ENCODE results near the gene OLIG1. TPM values are rescaled to one million over a fixed set of nuclear protein-coding genes. Genes with fewer than 3 reads are reported as not detected.

The OLIG1 gene
- total and polyA plus RNA-seq, 2 of the 8 experiments (the other 6 are each of a cell fraction or from before 2014, with no cell fraction given): 0.65 to 1.2 TPM

GRCh38 chr21:33058527-33058926 lies 11.4 kb upstream of the OLIG1 start:
- H3K23me2 ChIP-seq (ENCODE audit: low read depth, low read length): no peaks in the 10 kb centered on the region
- H2AFZ ChIP-seq (ENCODE audit: low read length): no peak overlapping the region
- H3K23ac ChIP-seq (ENCODE audit: insufficient read length): no peak overlapping the region
- ChIA-PET POLR2A (ENCODE audit: partially characterized antibody) (interaction anchor here (1.4 kb wide), 1 partner anchor 14 kb away, joined by 3 read pairs; no protein-coding TSS in a partner anchor), CTCF (ENCODE audit: partially characterized antibody) (interaction anchor here (0.5 kb wide), 1 partner anchor 310 kb away, joined by 3 read pairs; no protein-coding TSS in a partner anchor)
- H2BK15ac ChIP-seq (ENCODE audit: low read length): no peak overlapping the region
- no peak overlapping the region for H4K8ac ChIP-seq (ENCODE audit: extremely low read depth, insufficient read depth, low read length)
- H4K5ac ChIP-seq (ENCODE audit: insufficient read length, low read depth, low read length): no peak overlapping the region
- peaks cover 0 to 12% (median 4%) of the 10 kb centered on the region in 4 experiments; a peak in 4 of 7 replicates for H3K27me3 ChIP-seq (replicated peaks in 1 of 4; ENCODE audit: control insufficient read depth in 3 of 4, extremely low read depth in 1 of 4, insufficient read depth in 3 of 4, low read length in 3 of 4)
- H2AK5ac ChIP-seq (ENCODE audit: low read depth, low read length): no peak overlapping the region
- no peak overlapping the region for H3K18ac ChIP-seq (ENCODE audit: extremely low read depth, low read length)
- no peak overlapping the region for H4K91ac ChIP-seq (replicated peaks; ENCODE audit: insufficient read length, low read length)
- no peak for FAIRE-seq
- no peak overlapping the region for H3K4me3 ChIP-seq (ENCODE audit: extremely low read depth in 1 of 4, insufficient read depth in 2 of 4, low read depth in 3 of 4, low read length in 4 of 4)
- DNase-seq (ENCODE audit: low read depth in 1 of 2, low spot score in 2 of 2): no peak
- H2BK5ac ChIP-seq (ENCODE audit: low read depth, low read length): no peak overlapping the region
- no peaks in the 10 kb centered on the region for H3K79me1 ChIP-seq (ENCODE audit: low read depth, low read length)
- 81% methylated on average over 6 of the region's 6 CpGs; no CpG with 5 or more reads in 1 of the 2 experiments for WGBS, 2 experiments (ENCODE audit: extremely low coverage in 1 of 2, insufficient coverage in 1 of 2, insufficient read length in 1 of 2, insufficient replicate concordance in 2 of 2, low coverage in 1 of 2, low lambda C conversion rate in 2 of 2, missing lambda C conversion rate in 1 of 2)
- H3K56ac ChIP-seq (replicated peaks; ENCODE audit: insufficient read length, low read depth, low read length): no peak overlapping the region
- H3K79me2 ChIP-seq (ENCODE audit: control insufficient read depth in 1 of 2, insufficient read depth in 2 of 2, low read length in 2 of 2): no peaks in the 10 kb centered on the region
- H2BK12ac ChIP-seq (ENCODE audit: low read depth, low read length): no peak overlapping the region
- no peak overlapping the region for H3K4me2 ChIP-seq (ENCODE audit: insufficient read depth in 1 of 2, low read depth in 2 of 2, low read length in 2 of 2)
- H2BK120ac ChIP-seq (replicated peaks; ENCODE audit: low read depth, low read length): no peak overlapping the region
- H3K9ac ChIP-seq (replicated peaks in 1 of 4; ENCODE audit: extremely low read depth in 1 of 4, low read depth in 3 of 4, low read length in 3 of 4): no peak overlapping the region
- H2BK20ac ChIP-seq (ENCODE audit: low read length): no peak overlapping the region
- H3K4ac ChIP-seq (replicated peaks; ENCODE audit: insufficient read length, low read depth, low read length): no peak overlapping the region
- no peaks in the 10 kb centered on the region for H4K20me1 ChIP-seq (replicated peaks in 1 of 2; ENCODE audit: control insufficient read depth in 1 of 2, insufficient read depth in 2 of 2, low read length in 2 of 2)
- no peak overlapping the region for H3K27ac ChIP-seq (ENCODE audit: low read depth, low read length)
- no peaks in the 10 kb centered on the region for H3K36me3 ChIP-seq (ENCODE audit: control insufficient read depth in 2 of 4, insufficient read depth in 4 of 4, low read length in 3 of 4)
- H3K14ac ChIP-seq (ENCODE audit: insufficient read length): no peak overlapping the region
- no peaks in the 10 kb centered on the region for H3K9me3 ChIP-seq (ENCODE audit: insufficient read depth in 2 of 2, low read depth in 1 of 2, low read length in 1 of 2)
- H3K4me1 ChIP-seq (replicated peaks in 1 of 4; ENCODE audit: control insufficient read depth in 3 of 4, insufficient read depth in 4 of 4, low read length in 3 of 4): no peaks in the 10 kb centered on the region
- TF ChIP-seq CHD1 (IDR thresholded peaks at IDR 0.05; ENCODE audit: low read depth, low read length): no peak
- no peak for TF ChIP-seq SIN3A (conservative IDR thresholded peaks at IDR 0.05 in 1 of 2, IDR thresholded peaks at IDR 0.05 in 1 of 2; ENCODE audit: low read depth in 1 of 2, low read length in 2 of 2)
- no peak for TF ChIP-seq ATF3 (IDR thresholded peaks at IDR 0.05; ENCODE audit: insufficient read depth, low read depth, low read length)
- TF ChIP-seq SRF (IDR thresholded peaks at IDR 0.05; ENCODE audit: low read depth, low read length): no peak
- TF ChIP-seq NANOG (IDR thresholded peaks at IDR 0.05; ENCODE audit: insufficient read depth, low read depth, low read length, poor library complexity, severe bottlenecking): no peak
- TF ChIP-seq CTBP2 (IDR thresholded peaks at IDR 0.05; ENCODE audit: borderline replicate concordance, insufficient read depth, insufficient read length, low read length): no peak
- no peak for TF ChIP-seq EP300 (IDR thresholded peaks at IDR 0.05; ENCODE audit: borderline replicate concordance in 1 of 2, low read depth in 2 of 2, low read length in 2 of 2)
- no peak for TF ChIP-seq HDAC6 (IDR thresholded peaks at IDR 0.05; ENCODE audit: low read depth, low read length)
- no peak for TF ChIP-seq SIX5 (IDR thresholded peaks at IDR 0.05; ENCODE audit: low read depth, low read length)

Measured in H1 (cell line).